GM12878 (cell line): ENCODE measurements around the gene YBEY. TPM values are rescaled to one million over a fixed set of nuclear protein-coding genes. Genes with fewer than 3 reads are reported as not detected.

Source experiments
- BCL3 ChIP-seq: IDR thresholded peaks from 2 replicates; pipeline ENCODE4 v1.6.1; 2011; ENCODE audit warnings: borderline replicate concordance, low read depth, mild to moderate bottlenecking, moderate library complexity, low read length; ENCODE audit not compliant: insufficient read depth, poor library complexity, severe bottlenecking
- CBFB ChIP-seq: IDR thresholded peaks from 2 replicates; pipeline ENCODE4 v1.6.1; 2016; ENCODE audit warnings: antibody characterized with exemption, low read depth
- CUX1 ChIP-seq: IDR thresholded peaks from 2 replicates; pipeline ENCODE4 v1.6.1; 2012; ENCODE audit warnings: improper control_type of control experiment, low read depth, low read length; ENCODE audit not compliant: insufficient replicate concordance
- HCFC1 ChIP-seq: fragments of 150-350 bp; IDR thresholded peaks from 2 replicates; pipeline ENCODE4 v1.6.1; 2014; ENCODE audit warnings: low read length
- JUND ChIP-seq: IDR thresholded peaks from 2 replicates; pipeline ENCODE4 v1.6.1; 2012; ENCODE audit warnings: low read depth, mild to moderate bottlenecking, low read length, improper control_type of control experiment, moderate library complexity
- LARP7 ChIP-seq: fragments of 450-650 bp; IDR thresholded peaks from 2 replicates; pipeline ENCODE4 v1.6.1; 2017; ENCODE audit warnings: mild to moderate bottlenecking
- PAX5 ChIP-seq: IDR thresholded peaks from 2 replicates; pipeline ENCODE4 v1.6.1; 2011; ENCODE audit warnings: low read depth, low read length, borderline replicate concordance
- POLR2AphosphoS5 ChIP-seq: IDR thresholded peaks from 2 replicates; pipeline ENCODE4 v1.6.1; 2011; ENCODE audit warnings: mild to moderate bottlenecking, low read length, inconsistent platforms
- SUZ12 ChIP-seq: fragments of 200-600 bp; sonication (generic); IDR thresholded peaks from one replicate; pipeline ENCODE4 v1.6.1; 2018; ENCODE audit warnings: antibody characterized with exemption, mild to moderate bottlenecking; ENCODE audit not compliant: unreplicated experiment
- TCF12 ChIP-seq: IDR thresholded peaks from 2 replicates; pipeline ENCODE4 v1.6.1; 2011; ENCODE audit warnings: low read depth, mild to moderate bottlenecking, low read length
- ZNF217 ChIP-seq: fragments of 450-650 bp; IDR thresholded peaks from 2 replicates; pipeline ENCODE4 v1.6.1; 2017; ENCODE audit warnings: antibody characterized with exemption, mild to moderate bottlenecking
- polyA plus RNA-seq, 11 experiments: library from polyadenylated mRNA; depleted of rRNA in 4 of 11; unstranded in 6 of 11; stranded (reverse) in 5 of 11; fragments of >200 nt; fragmentation: Nextera tagmentation in 4 of 11; fragmentation: Illumina TruSeq in 1 of 11; extraction: Ambion mirVana in 4 of 11; extraction: Trizol in 1 of 11; gene quantifications; 1 replicate in 1 of 11; 2 replicates in 10 of 11; pipeline versions ENCODE4 v1.2.1 to v1.2.3, GENCODE V29; 2011 to 2016; ENCODE audit warnings: inconsistent platforms in 2 of 11, missing spikeins in 2 of 11, low read depth in 1 of 11
- total RNA-seq, 4 experiments: library from RNA; depleted of rRNA in 3 of 4; stranded (reverse); fragments of >200 nt in 3 of 4; fragmentation: Illumina TruSeq in 1 of 4; extraction: Trizol in 1 of 4; gene quantifications; 2 replicates each; pipeline versions ENCODE4 v1.2.1 to v1.2.3, GENCODE V29; 2013 to 2021
- TF ChIP-seq, protein P1 (sequence below): IDR thresholded peaks from 2 replicates; pipeline ENCODE4 v1.6.1; 2012; ENCODE audit warnings: low read depth, low read length, improper control_type of control experiment
- TF ChIP-seq, protein P2 (sequence below): fragments of 450-650 bp; IDR thresholded peaks from 2 replicates; pipeline ENCODE4 v1.6.1; 2017; ENCODE audit warnings: mild to moderate bottlenecking, moderate library complexity

YBEY gene
- total and polyA plus RNA-seq, 10 of the 15 experiments (the other 5 are each of a cell fraction or from before 2014, with no cell fraction given), result 6.5 to 31.4 (median 18.5) TPM

DNA sequence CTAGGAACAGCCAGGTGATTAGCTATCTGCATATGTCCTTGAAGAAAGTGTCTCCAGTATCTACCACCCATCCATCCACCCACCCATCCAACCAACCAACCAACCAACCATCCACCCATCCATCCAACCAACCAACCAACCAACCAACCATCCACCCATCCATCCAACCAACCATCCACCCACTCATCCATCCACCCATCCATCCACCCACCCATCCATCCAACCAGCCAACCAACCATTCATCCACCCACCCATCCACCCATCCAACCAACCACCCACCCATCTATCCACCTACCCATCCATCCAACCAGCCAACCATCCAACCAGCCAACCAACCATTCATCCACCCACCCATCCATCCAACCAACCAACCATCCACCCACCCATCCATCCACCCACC is 25.4 kb downstream of the YBEY start (continued):
- TF ChIP-seq CUX1, result no peak
- TF ChIP-seq PAX5, result no peak
- no peak for TF ChIP-seq BCL3
- TF ChIP-seq TCF12, result no peak
- TF ChIP-seq, protein P1, sequence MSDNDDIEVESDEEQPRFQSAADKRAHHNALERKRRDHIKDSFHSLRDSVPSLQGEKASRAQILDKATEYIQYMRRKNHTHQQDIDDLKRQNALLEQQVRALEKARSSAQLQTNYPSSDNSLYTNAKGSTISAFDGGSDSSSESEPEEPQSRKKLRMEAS, result no peak
- no peak for TF ChIP-seq HCFC1
- TF ChIP-seq, protein P2, sequence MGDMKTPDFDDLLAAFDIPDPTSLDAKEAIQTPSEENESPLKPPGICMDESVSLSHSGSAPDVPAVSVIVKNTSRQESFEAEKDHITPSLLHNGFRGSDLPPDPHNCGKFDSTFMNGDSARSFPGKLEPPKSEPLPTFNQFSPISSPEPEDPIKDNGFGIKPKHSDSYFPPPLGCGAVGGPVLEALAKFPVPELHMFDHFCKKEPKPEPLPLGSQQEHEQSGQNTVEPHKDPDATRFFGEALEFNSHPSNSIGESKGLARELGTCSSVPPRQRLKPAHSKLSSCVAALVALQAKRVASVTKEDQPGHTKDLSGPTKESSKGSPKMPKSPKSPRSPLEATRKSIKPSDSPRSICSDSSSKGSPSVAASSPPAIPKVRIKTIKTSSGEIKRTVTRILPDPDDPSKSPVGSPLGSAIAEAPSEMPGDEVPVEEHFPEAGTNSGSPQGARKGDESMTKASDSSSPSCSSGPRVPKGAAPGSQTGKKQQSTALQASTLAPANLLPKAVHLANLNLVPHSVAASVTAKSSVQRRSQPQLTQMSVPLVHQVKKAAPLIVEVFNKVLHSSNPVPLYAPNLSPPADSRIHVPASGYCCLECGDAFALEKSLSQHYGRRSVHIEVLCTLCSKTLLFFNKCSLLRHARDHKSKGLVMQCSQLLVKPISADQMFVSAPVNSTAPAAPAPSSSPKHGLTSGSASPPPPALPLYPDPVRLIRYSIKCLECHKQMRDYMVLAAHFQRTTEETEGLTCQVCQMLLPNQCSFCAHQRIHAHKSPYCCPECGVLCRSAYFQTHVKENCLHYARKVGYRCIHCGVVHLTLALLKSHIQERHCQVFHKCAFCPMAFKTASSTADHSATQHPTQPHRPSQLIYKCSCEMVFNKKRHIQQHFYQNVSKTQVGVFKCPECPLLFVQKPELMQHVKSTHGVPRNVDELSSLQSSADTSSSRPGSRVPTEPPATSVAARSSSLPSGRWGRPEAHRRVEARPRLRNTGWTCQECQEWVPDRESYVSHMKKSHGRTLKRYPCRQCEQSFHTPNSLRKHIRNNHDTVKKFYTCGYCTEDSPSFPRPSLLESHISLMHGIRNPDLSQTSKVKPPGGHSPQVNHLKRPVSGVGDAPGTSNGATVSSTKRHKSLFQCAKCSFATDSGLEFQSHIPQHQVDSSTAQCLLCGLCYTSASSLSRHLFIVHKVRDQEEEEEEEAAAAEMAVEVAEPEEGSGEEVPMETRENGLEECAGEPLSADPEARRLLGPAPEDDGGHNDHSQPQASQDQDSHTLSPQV, result no peak
- no peak for TF ChIP-seq ZNF217
- no peak for TF ChIP-seq CBFB
- TF ChIP-seq JUND, result no peak
- TF ChIP-seq POLR2AphosphoS5, result no peak
- no peak for TF ChIP-seq SUZ12
- TF ChIP-seq LARP7, result no peak
